ENCODE results near the gene MAP2K5.

GRCh38 chr15:67715170-67715569 lies 172.7 kb downstream of the MAP2K5 start:
- TF ChIP-seq CTCF (IDR thresholded peaks at IDR 0.05) = no peak
- TF ChIP-seq POLR2A (IDR thresholded peaks at IDR 0.05) = no peak

Measured in right lobe of liver (tissue), 4 donors.